ENCODE results near the gene TSPAN19.

TSPAN19 gene

GRCh38 chr12:85004204-85004603, 31.9 kb downstream of the TSPAN19 start:
- TF ChIP-seq, protein P1, sequence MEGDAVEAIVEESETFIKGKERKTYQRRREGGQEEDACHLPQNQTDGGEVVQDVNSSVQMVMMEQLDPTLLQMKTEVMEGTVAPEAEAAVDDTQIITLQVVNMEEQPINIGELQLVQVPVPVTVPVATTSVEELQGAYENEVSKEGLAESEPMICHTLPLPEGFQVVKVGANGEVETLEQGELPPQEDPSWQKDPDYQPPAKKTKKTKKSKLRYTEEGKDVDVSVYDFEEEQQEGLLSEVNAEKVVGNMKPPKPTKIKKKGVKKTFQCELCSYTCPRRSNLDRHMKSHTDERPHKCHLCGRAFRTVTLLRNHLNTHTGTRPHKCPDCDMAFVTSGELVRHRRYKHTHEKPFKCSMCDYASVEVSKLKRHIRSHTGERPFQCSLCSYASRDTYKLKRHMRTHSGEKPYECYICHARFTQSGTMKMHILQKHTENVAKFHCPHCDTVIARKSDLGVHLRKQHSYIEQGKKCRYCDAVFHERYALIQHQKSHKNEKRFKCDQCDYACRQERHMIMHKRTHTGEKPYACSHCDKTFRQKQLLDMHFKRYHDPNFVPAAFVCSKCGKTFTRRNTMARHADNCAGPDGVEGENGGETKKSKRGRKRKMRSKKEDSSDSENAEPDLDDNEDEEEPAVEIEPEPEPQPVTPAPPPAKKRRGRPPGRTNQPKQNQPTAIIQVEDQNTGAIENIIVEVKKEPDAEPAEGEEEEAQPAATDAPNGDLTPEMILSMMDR (IDR thresholded peaks at IDR 0.05; ENCODE audit: control insufficient read depth, extremely low read depth, insufficient read depth): no peak
- no peak overlapping the region for H3K4me3 ChIP-seq (ENCODE audit: low read depth, low read length)
- DNase-seq (ENCODE audit: low read depth): no peak

GRCh38 chr12:85002778-85003296, 33.2 kb downstream of the TSPAN19 start:
- TF ChIP-seq, protein P1 (IDR thresholded peaks at IDR 0.05; ENCODE audit: control insufficient read depth, extremely low read depth, insufficient read depth): no peak
- DNase-seq (ENCODE audit: low read depth): no peak
- no peak overlapping the region for H3K4me3 ChIP-seq (ENCODE audit: low read depth, low read length)

DNA sequence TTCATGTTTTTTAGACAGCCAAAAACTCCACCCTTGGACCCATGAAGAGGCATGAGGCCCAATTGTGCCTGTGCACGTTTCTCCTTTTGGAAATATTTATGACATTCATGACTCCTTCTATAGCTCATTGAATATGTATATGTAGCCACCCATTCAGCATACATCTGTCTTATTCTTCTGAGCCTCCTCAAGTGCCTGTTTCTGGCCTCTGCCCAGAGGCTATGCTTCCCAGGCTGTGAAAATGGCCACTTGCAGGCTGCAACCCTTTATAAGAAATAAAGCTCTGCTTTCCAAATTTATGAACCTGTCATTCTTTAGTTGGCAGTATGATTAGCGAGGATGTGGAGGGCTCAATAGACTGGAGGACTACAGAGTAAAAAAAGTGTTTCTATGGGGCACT, 35.3 kb downstream of the TSPAN19 start:
- DNase-seq (ENCODE audit: low read depth): no peak
- no peak overlapping the region for H3K4me3 ChIP-seq (ENCODE audit: low read depth, low read length)
- TF ChIP-seq, protein P1 (IDR thresholded peaks at IDR 0.05; ENCODE audit: control insufficient read depth, extremely low read depth, insufficient read depth): no peak

GRCh38 chr12:84998341-84998740, 37.7 kb downstream of the TSPAN19 start:
- TF ChIP-seq, protein P1 (IDR thresholded peaks at IDR 0.05; ENCODE audit: control insufficient read depth, extremely low read depth, insufficient read depth): no peak
- H3K4me3 ChIP-seq (ENCODE audit: low read depth, low read length): no peak overlapping the region
- no peak for DNase-seq (ENCODE audit: low read depth)

DNA sequence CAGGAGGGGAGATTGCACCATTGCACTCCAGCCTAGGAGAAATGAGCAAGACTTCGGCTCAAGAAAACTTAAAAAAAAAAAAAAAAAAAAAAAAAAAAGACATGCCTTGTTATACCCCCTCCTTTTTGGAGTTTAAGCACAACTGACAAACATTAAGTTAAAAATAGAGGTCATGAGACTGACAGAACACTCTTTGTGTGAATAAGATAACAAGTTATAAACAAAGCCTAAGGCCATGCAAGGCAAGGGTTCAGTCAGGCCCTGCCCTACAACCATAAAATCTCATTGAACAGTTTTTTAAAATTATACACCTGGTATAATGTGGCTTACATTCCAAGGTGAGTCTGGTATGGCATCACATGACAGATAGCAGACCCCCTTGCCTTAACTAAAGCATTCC, 39.3 kb downstream of the TSPAN19 start:
- DNase-seq (ENCODE audit: low read depth): no peak
- TF ChIP-seq, protein P1 (IDR thresholded peaks at IDR 0.05; ENCODE audit: control insufficient read depth, extremely low read depth, insufficient read depth): no peak
- H3K4me3 ChIP-seq (ENCODE audit: low read depth, low read length): no peak overlapping the region

- no peak for DNase-seq (ENCODE audit: low read depth)
- no peak overlapping the region for H3K4me3 ChIP-seq (ENCODE audit: low read depth, low read length)
- TF ChIP-seq, protein P1 (IDR thresholded peaks at IDR 0.05; ENCODE audit: control insufficient read depth, extremely low read depth, insufficient read depth): no peak
These were observed 40.4 kb downstream of the TSPAN19 start for GRCh38 chr12:84995641-84996040.

DNA sequence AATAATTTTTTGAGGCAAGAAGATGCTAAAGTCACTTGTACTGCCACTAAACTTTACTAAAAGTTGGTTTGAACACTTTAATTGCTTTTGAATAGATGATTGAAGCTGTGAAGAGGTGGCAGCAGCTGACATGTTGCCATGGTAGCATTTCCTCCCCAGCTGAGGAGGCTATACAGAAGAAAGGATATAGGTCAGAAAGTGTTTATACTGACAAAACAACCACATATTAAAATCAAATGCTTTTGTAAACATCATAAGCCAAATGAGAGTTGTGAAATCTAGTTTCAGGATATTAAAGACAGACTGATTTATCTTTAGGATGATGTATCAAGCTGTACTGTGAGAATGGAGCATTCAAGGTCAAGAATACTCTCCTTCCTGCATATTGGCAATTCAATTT, 41.7 kb downstream of the TSPAN19 start:
- H3K4me3 ChIP-seq (ENCODE audit: low read depth, low read length): no peak overlapping the region
- TF ChIP-seq, protein P1 (IDR thresholded peaks at IDR 0.05; ENCODE audit: control insufficient read depth, extremely low read depth, insufficient read depth): no peak
- no peak for DNase-seq (ENCODE audit: low read depth)
